ENCODE results near the gene COX8A.
A peak's percentile ranks its signal among the peaks of the same experiment; 100 is the strongest.

Gene COX8A

DNA sequence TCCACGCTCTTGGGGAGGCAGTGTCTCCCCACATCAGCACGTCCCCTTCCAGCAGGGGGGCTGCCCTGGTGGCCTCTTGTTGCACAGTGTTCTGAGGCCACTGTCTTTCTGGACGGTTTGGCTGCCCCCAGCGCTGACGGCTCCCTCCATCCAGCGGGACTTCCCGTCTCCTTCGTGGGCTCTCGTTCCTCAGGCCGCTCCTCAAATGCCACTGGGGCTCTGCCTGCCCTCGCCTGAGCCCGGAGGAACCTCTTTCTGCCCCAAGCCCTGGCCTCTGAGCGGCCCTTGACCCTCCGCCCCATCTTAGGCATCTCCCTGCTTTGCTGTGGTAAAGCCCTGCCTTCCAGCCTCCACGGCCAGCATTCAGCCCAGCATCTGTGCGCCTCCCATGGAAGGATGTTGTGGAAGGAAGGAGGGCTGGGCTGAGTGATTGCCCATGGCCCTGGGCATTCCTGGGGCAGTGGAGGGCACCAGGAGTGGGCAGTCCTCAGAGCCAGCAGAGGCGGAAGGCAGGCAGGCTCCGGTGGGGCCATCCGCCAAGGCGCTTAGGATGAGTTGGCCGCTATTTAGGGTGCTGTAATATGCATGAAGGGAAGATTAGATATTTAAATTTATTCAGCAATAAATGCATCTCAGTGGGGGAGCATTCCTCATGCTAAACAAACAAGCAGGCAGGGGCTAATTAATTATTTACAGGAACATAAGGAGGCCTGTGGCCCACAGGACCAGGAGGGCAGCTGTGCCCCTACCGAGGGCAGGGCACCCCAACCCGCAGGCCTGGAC is 29.6 kb downstream of the COX8A start:
- peak; percentile 60 for DNase-seq (ENCODE audit: low spot score)

DNA sequence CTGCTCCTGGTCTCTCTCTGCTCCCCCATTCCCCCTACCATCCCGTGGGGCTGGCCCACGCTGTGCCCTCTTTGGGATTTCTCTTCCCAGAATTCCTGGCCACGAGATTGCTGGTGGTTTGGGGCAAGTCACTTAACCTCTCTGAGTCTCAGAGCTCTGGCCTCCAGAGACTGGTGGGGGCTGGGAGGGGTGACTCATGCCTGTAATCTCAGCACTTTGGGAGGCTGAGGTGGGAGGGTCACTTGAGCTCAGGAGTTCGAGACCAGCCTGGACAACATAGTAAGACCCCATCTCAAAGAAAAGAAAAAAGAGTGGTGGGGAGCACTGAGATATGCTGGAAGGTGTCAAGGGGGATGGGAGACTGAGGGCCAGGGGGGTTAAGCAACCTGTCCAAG is 30.2 kb downstream of the COX8A start:
- peak; percentile 28 for DNase-seq (ENCODE audit: low spot score)

DNA sequence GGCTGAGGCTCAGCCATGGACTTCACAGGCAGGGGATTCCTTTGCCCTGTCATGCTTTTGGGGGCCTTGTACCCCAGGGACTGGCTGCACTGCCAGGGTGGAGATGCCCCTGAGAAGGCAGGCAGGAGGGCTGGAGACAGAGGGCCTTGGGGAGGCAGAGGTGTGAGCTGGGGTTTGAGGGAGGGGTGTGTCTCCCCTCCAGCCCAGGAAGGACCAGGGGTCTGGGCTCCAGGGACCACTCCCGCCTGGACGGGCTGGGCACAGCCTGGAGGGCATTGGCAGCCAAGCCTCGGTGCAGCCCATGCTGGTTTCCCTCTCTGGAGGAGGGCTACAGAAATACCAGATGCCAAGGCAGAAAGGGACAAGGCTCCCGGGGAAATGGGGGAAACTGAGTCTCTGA is 31.3 kb downstream of the COX8A start:
- no peak for DNase-seq (ENCODE audit: low spot score)

DNA sequence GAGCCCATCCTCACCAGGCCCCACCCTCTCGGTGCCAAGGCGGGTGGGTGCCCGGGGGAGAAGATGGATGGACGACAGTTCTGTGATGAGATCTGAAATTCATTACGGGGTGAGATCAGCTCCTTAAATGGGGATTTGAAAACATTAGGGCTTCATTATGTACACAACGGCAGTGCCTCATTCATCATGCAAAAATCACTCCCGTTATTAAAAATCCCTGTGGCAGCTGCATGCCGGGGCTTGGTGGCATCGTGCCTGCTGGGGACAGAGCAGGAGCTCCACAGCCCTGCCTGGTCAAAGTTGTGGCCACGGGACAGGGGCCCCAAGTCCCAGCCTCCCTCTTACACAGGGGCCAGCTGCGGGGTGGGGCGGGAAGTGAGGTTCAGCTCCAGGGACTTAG is 32.0 kb downstream of the COX8A start:
- no peak for DNase-seq (ENCODE audit: low spot score)

DNA sequence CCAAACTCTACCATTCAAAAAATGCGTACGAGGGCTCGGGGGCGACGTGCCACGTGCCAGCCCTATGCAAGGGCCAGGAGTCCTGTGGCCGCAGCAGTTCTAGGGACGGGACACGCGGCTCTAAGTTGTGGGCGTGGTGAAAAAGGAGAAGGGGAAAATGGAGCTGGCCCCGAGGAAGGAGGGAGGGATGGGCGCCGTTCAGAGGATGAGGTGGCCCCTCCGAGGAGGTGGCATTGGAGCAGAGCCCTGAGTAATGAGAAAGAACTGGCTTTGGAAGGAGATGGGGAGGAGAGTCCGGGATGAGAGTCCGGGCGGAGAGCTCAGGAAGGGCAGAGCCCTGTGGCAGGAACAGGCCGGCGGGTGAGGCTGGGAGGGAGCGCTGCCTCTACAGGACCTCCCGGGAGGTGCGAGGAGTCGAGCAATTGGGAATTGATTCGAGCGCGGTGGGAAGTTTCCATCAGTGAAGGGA is 32.8 kb downstream of the COX8A start:
- DNase-seq (ENCODE audit: low spot score): peak; percentile 33

DNA sequence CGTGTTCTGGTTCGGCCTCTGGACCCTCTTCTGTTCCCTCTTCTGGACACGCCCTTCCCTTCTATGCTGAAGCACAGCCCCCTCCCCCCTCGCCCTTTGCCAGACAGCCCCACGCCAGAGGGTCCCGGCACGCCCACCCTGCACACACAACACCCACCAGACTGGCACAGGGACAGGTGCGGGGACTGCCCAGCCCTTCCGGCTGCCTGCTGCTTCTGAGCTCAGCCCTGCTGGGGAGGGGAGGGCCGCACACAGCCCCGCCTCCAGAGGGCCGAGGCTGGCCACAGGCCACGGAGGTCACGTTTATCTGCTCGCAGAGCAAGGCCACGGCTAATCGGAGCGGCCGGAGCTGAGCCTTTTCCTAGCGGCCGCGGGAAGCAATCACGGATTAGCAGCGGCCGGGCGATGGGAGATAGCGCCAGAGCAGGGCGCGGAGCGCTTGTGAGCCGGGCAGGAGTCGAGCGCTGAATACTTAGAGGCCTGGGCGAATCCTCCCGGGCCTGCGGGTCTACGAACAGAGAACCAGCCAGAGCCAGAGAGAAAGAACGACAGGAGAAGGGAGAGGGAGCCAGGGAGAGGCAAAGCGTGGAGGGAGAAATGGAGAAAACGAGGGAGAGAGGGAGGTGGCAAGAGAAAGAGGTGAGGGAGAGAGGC is 33.3 kb downstream of the COX8A start:
- peak; percentile 42 for DNase-seq (ENCODE audit: low spot score)

DNA sequence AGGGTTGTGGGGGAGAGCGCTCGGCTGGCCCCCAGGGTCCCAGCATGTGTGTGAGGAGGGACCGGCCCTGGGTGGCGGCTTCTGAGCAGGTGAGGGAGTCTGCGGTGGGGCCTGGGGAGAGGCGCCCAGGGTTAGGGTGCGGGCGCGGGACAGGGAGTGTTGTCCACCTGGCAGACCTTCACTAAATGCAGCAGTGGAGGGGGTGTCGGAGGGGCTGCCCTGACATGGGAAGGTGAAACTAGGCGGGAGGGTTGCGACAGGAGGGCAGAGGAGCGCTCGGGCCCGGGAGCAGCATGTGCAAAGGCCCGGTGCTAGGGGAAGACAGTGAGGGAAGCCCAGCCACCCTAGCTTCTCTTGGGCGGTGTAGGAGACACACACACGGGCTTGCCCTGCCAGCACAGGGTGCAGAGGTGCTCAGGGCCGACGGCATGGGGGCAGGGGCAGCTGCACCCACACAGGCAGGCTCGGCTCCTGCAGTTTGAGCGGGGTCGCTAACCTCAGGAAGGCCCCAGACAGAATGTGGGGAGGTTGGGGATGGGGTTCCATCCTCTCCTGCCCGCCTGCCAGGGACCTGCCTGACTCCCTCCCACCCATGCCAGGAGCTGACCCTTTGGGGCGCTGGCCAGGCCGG is 34.0 kb downstream of the COX8A start:
- DNase-seq (ENCODE audit: low spot score): no peak

DNA sequence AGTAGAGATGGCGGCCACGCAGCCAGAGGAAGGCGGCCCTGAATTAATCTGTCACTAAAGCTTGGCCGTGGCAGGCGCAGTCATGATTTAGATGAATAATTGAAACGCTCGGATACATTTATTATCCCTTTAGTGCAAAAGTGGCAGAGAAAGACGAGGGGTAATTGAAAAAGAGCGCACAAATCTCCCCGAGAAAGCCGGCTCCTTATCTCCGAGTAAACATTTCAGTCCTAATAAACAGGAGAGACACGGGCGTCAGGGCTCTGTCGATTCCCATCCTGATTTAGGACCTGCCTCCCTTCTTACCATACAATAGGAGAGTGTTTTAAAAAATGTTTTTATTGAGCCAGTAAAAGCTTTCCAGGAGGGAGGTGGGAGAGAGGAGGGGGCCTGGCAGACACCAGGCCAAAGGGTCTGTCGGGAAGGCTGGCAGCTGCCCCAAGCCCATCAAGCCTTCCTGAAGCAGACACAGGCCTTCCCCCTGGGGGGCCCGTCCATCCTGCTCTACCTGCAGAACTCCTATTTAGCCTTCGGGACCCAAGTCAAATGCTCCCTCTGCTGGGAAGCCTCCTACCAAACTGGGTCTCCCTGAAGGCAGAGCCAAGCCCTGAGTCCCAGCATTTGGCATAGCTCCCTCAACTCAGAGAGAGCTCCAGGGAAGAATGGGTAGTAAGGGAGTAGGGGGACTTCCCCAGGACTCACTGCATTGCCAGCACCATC is 34.7 kb downstream of the COX8A start:
- DNase-seq (ENCODE audit: low spot score): no peak

DNA sequence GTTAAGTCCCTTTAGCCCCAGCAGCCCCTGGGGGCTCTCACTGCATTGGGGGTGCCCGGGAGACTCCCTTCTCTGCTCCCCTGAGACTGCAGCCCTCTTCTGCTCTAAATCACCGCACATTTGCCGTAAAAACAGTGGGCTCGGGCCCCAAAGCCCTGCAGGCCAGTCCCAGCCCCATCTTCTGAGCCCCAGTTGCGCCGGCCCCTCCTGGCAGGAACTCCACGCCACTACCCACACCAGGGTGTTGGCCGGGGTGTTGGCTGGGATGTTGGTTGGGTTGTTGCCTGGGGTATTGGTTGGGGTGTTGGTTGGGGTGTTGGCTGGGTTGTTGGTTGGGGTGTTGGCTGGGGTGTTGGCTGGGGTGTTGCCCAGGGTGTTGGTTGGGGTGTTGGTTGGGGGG is 35.3 kb downstream of the COX8A start:
- no peak for DNase-seq (ENCODE audit: low spot score)

DNA sequence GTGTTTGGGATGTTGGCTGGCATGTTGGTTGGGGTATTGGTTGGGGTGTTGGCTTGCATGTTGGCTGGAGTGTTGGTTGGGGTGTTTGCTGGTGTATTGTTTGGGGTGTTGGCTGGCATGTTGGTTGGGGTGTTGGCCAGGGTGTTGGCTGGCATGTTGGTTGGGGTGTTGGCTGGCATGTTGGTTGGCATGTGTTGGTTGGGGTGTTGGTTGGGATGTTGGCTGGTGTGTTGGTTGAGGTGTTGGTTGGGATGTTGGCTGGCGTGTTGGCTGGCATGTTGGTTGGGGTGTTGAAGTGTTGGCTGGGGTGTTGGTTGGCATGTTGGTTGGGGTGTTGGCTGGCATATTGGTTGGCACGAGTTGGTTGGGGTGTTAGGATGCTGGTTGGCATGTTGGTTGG is 36.4 kb downstream of the COX8A start:
- no peak for DNase-seq (ENCODE audit: low spot score)

DNA sequence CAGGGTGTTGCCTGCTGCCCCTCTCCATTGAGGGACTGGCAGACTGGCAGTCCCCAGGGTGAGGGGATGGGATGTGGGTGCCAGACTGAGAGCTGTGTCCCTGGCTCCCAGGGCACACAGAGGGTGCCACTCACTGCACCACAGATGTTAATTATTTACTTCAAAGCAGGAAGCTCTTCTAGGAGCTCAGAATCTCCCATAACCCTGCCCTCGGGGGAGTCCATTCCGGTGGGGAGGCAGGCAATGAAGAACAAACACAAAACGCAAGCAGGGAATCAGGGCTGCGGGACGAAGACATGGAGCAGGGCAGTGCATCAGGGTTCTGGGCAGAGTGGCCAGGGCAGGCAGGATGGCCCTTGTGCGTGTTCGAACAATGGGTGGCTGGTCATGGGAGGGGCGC is 37.0 kb downstream of the COX8A start:
- peak; percentile 46 for DNase-seq (ENCODE audit: low spot score)

DNA sequence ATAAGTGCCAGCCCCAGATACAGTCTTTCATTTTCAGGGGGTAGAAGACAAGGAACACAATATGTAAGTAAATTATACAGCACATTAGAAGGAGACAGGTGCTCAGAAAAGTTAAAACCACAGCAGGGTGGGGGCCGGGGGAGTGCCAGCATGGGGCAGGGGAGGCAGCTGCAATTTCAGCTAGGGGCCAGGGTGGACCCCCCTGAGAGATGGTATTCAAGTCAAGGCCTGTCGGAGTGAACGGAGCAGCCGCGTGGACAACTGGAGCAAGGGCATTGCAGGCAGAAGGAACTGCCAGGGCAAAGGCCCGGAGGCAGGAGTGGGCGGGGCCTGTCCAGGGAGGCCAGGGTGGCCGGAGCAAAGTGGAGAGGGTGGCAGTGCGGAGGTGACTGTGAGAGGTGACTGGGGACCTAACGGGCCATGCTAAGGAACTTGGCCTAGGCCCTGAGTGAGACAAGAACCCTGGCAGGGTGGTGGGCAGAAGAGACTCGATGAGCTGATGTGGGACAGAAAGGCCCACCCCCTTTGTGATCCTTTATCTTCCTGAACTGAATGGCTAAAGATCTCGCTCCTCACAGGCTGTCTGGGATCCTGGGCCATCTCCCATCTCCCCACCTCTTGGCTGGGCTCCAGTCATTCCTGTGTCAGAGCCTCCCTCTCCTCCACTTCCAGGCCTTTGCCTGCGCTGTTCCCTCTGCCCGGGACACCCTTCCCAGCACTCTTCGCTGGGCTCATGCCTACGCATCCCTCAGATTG is 38.9 kb downstream of the COX8A start:
- no peak for DNase-seq (ENCODE audit: low spot score)

DNA sequence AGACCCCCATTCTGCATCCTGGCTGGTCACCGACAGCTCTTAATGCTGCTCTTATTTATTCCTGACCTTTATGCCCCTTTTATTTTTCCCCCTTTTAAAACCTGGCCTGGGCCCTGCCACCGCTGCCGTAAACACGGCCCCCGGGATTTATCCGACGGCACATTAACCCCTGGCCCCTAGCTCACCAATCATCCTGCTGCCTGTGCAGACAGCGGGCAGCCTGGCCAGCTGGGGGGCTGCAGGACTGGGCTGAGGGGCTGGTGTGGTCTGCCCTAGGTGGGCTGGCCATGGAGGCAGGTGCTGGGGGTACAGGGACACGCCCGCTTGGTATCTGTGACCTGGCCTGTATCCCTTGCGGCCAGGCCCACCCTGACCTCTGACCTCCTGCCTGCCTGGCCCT is 39.9 kb downstream of the COX8A start:
- no peak for DNase-seq (ENCODE audit: low spot score)

DNA sequence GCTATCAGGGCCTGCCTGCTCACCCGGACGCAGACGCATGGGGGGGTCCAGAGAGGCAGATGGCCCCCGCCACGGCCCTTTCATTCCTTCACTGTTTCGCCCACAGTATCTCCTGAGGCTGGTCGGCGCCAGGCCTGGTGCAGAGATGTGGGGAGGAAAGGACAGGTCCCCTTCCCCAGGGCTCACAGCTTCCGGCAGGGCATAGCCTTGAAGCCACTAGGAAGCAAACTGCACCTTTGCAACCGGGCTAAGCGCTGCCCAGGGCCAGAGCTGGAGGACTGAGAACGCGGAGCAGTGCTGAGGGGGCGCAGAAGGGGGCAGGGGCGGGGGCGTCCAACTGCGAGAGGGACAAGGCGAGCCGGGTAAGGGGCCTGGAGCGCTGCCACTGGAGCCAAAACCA is 41.1 kb downstream of the COX8A start:
- DNase-seq (ENCODE audit: low spot score): no peak

DNA sequence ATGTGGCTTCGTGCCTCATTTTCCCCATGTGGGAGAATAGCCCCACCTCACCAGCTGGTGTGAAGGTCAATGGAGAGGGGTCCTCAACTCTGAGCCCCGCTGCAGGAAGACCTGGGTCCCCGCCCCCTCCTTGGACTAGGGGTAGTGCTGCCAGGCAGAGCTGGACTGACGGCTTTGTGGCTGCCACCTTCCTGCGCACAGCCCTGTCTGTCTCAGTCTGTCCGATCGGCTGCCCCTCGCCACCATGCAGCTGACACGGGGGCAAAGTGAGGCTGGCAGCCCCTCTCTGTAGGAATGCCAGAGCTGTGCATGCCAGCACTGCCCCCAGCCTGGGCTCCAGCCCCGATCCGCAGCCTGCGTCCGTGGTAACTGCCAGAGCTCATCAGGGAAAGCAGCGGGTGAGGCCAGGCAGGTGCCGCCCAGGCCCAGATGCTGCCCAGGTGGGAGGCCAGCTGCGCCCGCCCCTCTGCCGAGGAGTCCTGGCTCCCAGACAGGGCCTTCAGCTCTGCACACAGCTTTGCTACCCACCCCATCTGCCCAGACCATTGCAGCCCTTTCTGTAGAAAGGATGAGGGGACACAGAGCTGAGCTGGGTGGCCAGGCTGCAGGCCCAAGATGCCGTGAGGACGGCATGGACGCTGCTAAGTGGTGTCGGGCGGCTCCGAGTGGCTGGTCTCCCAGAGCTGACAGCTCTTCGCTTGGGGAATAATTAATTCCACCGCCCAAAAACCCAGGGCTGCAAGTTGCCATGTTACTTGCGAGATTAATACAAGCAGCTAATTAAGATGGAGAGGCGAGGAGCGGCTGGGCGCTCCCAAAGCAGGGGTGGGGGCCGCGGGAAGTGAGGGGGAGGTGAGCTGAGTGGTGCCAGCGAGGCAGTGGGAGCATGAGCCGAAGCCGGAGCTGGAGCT is 41.8 kb downstream of the COX8A start:
- DNase-seq (ENCODE audit: low spot score): no peak

DNA sequence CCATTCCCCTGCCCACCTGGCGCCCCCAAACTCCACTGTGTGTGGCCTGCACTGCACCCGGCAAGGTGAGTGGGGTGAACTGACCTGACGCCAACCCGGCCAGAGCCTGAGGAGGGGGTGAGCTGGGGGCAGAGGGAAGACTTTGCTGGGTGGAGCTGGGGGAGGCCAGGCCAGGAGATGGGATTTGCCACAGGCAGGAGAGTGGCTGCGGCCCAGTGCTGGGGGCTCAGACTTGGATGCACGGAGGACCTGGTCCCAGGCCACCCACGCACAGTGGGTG is 43.5 kb downstream of the COX8A start:
- DNase-seq (ENCODE audit: low spot score): no peak

DNA sequence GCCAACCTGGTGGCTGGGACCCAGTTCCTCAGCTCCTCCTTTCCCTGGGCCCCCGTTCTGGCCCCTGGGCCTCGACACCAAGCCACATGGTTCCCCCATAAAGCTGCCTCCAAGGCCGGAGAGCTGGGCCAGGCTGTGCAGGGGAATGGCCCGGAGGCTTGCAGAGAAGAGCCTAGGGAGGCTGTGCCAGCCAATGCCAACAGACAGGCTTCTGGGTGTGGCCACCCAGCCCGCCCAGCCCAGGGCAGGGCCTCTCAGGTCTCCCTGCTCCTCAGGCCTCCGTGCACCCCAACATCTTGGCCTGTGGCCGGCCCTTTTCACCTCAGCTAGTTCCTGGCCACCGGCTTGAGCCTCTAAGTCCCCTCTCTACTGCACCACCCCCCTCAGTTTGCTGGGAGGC is 43.9 kb downstream of the COX8A start:
- no peak for DNase-seq (ENCODE audit: low spot score)

DNA sequence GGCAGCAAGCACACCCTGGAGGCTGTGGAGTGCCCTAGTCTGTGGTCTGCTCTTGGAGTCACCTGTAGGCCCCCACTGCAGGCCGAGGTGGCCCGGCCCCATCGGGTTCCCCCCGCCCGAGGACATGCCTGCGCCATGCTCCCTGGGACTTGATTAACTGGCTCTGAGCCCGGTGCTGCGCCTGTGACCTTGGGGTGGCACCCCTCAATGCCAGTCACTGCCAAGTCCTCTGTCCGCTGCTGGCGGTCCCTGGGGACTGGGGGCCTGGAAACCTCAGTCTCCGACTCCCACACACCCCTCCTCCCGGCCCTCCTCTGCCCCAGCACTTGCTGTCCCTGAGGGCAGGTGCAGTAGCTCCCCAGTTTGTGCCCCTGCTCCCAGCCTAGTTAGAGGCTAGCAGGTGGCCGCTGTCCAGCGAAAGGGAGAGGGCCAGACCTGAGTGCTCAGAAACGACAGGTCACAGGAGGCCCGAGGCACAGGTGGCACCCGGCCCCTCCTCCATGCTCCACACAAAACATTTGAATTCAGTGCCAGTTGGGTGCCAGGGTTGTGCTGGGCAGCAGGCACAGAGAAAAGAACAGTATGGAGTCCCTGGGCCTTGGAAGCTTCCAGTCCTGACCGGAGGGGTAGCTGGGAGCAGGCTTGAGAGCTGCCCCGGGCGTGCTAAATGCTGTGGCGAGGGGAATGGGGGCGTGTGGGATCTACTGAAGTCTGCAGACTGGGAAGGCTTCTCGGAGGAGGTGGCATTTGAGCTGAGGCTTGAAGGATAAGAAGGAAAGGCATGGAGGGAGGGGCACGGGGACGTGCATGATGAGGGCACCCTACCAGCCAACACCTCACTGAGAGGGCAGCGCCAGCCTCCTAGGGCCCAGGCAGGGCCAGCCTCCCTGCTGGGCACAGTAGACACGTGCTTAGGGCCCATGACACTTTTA is 45.0 kb downstream of the COX8A start:
- no peak for DNase-seq (ENCODE audit: low spot score)

DNA sequence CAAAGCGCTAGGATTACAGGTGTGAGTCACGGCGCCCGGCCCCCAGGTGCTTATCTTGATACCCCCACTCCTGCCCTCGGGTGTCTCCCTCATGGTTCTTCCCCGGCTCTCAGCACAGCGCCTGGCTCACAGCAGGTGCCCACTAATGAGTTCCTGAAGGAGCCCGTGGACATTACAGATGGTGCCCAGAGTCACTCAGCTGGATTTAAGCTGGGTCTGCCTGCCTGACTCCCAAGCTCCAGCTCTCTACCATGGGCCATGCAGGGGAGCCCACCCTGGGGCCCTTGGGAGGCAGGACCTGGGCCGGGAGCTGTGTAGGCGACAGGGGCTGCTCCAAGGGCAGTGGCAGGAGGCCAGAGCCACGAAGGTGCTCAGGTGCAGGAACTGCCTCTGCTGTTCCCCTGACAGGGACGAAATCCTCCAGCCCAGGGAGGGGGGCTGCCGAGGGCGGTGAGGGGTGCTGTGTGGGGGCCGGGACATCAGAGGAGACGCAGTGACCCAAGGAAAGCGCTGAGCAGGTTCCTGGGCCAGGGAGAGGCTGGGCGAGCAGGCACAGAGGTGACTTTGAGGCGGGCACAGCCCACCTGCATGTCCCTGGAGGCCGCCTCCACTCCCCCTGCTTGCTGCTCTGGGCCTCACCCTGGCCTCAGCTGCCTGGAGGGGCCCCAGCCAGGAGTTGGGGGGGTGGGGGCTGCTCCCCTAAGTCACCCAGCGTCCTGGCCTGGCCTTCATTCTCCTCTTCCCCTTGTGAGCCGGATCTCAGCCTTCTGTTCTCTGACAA is 46.7 kb downstream of the COX8A start:
- no peak for DNase-seq (ENCODE audit: low spot score)

Data from kidney tubule cell (primary cell).